Endodermal cell (in vitro differentiated cells): ENCODE data around the gene CDH13. TPM values are rescaled to one million over a fixed set of nuclear protein-coding genes. Genes with fewer than 3 reads are reported as not detected.

Source experiments
- DNase-seq: peaks from one replicate; pipeline ENCODE4 v3.0.0-alpha.2; 2017
- H3K27ac ChIP-seq: 2 replicates; pipeline ENCODE4 v1.5.1; 2013; ENCODE audit warnings: mild to moderate bottlenecking, low read depth, low read length, moderate library complexity
- H3K27me3 ChIP-seq: 2 replicates; pipeline ENCODE4 v1.6.1; 2013; ENCODE audit warnings: mild to moderate bottlenecking, low read length, moderate library complexity; ENCODE audit not compliant: insufficient read depth, control insufficient read depth, poor library complexity, severe bottlenecking
- H3K36me3 ChIP-seq: 2 replicates; pipeline ENCODE4 v1.7.0; 2013; ENCODE audit warnings: mild to moderate bottlenecking, low read length, moderate library complexity; ENCODE audit not compliant: control insufficient read depth, insufficient read depth
- H3K4me1 ChIP-seq: one replicate; pipeline ENCODE4 v1.7.0; 2013; ENCODE audit warnings: low read length; ENCODE audit not compliant: control insufficient read depth, insufficient read depth
- H3K4me3 ChIP-seq: 2 replicates; pipeline ENCODE4 v1.5.1; 2013; ENCODE audit warnings: mild to moderate bottlenecking, low read length, moderate library complexity
- H3K9ac ChIP-seq: 2 replicates; pipeline ENCODE4 v1.6.1; 2013; ENCODE audit warnings: mild to moderate bottlenecking, low read length, moderate library complexity; ENCODE audit not compliant: poor library complexity, severe bottlenecking; ENCODE audit errors: extremely low read depth
- H3K9me3 ChIP-seq: 2 replicates; pipeline ENCODE4 v1.6.1; 2013; ENCODE audit warnings: mild to moderate bottlenecking, low read length, moderate library complexity; ENCODE audit not compliant: control insufficient read depth
- H3K27ac Mint-ChIP-seq: 2 replicates; pipeline ENCODE4 v1.8.0; 2020; ENCODE audit warnings: mixed read lengths
- H3K27me3 Mint-ChIP-seq: 2 replicates; pipeline ENCODE4 v1.8.0; 2021; ENCODE audit warnings: mild to moderate bottlenecking, mixed read lengths; ENCODE audit not compliant: insufficient read depth
- H3K36me3 Mint-ChIP-seq: 2 replicates; pipeline ENCODE4 v1.8.0; 2020; ENCODE audit warnings: low read depth, mixed read lengths
- H3K4me1 Mint-ChIP-seq: 2 replicates; pipeline ENCODE4 v1.8.0; 2020; ENCODE audit warnings: mixed read lengths
- H3K4me3 Mint-ChIP-seq: 2 replicates; pipeline ENCODE4 v1.8.0; 2020; ENCODE audit warnings: mild to moderate bottlenecking, moderate library complexity, mixed read lengths
- H3K9me3 Mint-ChIP-seq: 2 replicates; pipeline ENCODE4 v1.8.0; 2020; ENCODE audit warnings: mild to moderate bottlenecking, mixed read lengths
- CTCF ChIP-seq: fragments of 200-600 bp; sonication (generic); conservative IDR thresholded peaks from 2 replicates; pipeline ENCODE4 v1.5.0; 2021; ENCODE audit warnings: antibody characterized with exemption, mild to moderate bottlenecking
- WGBS, 2 experiments: methylation state at CpG; one replicate each; pipeline versions ENCODE4 v1.1.5 to v1.1.7; 2013; ENCODE audit warnings: missing lambda C conversion rate in 2 of 2, mixed read lengths in 1 of 2; ENCODE audit not compliant: insufficient coverage in 1 of 2, insufficient read length in 1 of 2; 5-methylcytosine and 5-hydroxymethylcytosine counted together
- total RNA-seq, 2 donors: library from RNA; stranded (reverse); fragmentation: NEBNext Ultra II Directional in 1 of 2; extraction: Animal tissue kit (Norgen Biotek cat#: 25700) in 1 of 2; gene quantifications; 2 replicates in 1 of 2; 3 replicates in 1 of 2; pipeline ENCODE4 v1.2.1, GENCODE V29; 2021

CDH13 gene
- total RNA-seq, 2 donors from 2014 or later = 0.86 to 1.8 TPM

GRCh38 chr16:82955741-82956348 is 329.1 kb downstream of the CDH13 start:
- no peaks in the 10 kb centered on the region for H3K4me1 Mint-ChIP-seq
- H3K27me3 ChIP-seq = no peaks in the 10 kb centered on the region
- no peaks in the 10 kb centered on the region for H3K36me3 Mint-ChIP-seq
- no peaks in the 10 kb centered on the region for H3K4me1 ChIP-seq
- H3K4me3 Mint-ChIP-seq = no peak overlapping the region
- 92 to 100% methylated on average over 3 of the region's 3 CpGs for WGBS, 2 experiments
- no peak for TF ChIP-seq CTCF
- no peak overlapping the region for H3K9ac ChIP-seq
- no peaks in the 10 kb centered on the region for H3K9me3 ChIP-seq
- DNase-seq = no peak
- no peak overlapping the region for H3K4me3 ChIP-seq
- H3K27ac ChIP-seq = no peak overlapping the region
- H3K27me3 Mint-ChIP-seq = peaks cover 2% of the 10 kb centered on the region
- H3K36me3 ChIP-seq = no peaks in the 10 kb centered on the region
- H3K9me3 Mint-ChIP-seq = no peaks in the 10 kb centered on the region
- H3K27ac Mint-ChIP-seq = no peak overlapping the region

GRCh38 chr16:82957212-82957611 is 330.4 kb downstream of the CDH13 start:
- no peak for TF ChIP-seq CTCF
- Histone ChIP-seq H3K27me3 (no peaks in the 10 kb centered on the region), H3K9ac (no peak overlapping the region), H3K36me3 (no peaks in the 10 kb centered on the region), H3K27ac (no peak overlapping the region), H3K4me3 (no peak overlapping the region), H3K9me3 (no peaks in the 10 kb centered on the region), H3K4me1 (no peaks in the 10 kb centered on the region)
- H3K4me3 Mint-ChIP-seq = no peak overlapping the region
- WGBS, 2 experiments = 86% methylated on average over 3 of the region's 3 CpGs; no CpG with 5 or more reads in 1 of the 2 experiments
- H3K4me1 Mint-ChIP-seq = no peaks in the 10 kb centered on the region
- H3K27me3 Mint-ChIP-seq = peaks cover 2% of the 10 kb centered on the region
- no peak for DNase-seq
- no peak overlapping the region for H3K27ac Mint-ChIP-seq
- no peaks in the 10 kb centered on the region for H3K36me3 Mint-ChIP-seq
- no peaks in the 10 kb centered on the region for H3K9me3 Mint-ChIP-seq

- Histone ChIP-seq H3K4me3 (no peak overlapping the region), H3K9ac (no peak overlapping the region), H3K27me3 (no peaks in the 10 kb centered on the region), H3K36me3 (no peaks in the 10 kb centered on the region), H3K27ac (no peak overlapping the region), H3K9me3 (no peaks in the 10 kb centered on the region), H3K4me1 (no peaks in the 10 kb centered on the region)
- 93 to 100% methylated on average over 5 to 10 of the region's 10 CpGs for WGBS, 2 experiments
- H3K27me3 Mint-ChIP-seq = peaks cover 2% of the 10 kb centered on the region
- no peak for DNase-seq
- H3K4me3 Mint-ChIP-seq = no peak overlapping the region
- H3K27ac Mint-ChIP-seq = no peak overlapping the region
- peaks cover 11% of the 10 kb centered on the region for H3K4me1 Mint-ChIP-seq
- no peak for TF ChIP-seq CTCF
- no peaks in the 10 kb centered on the region for H3K36me3 Mint-ChIP-seq
- no peaks in the 10 kb centered on the region for H3K9me3 Mint-ChIP-seq
Observed at GRCh38 chr16:82960918-82961317, 334.1 kb downstream of the CDH13 start.
